GM12892 (cell line): Measurements from ENCODE around the gene PCDH11X. TPM values are rescaled to one million over a fixed set of nuclear protein-coding genes. Genes with fewer than 3 reads are reported as not detected.
"Not testable (repeated sequence)": the region's sequence is repeated elsewhere in the genome, so short reads cannot be mapped to it uniquely, and the experiment has no call there.

ENCODE experiments used
- DNase-seq: peaks from one replicate; pipeline ENCODE4 v3.0.0; 2011; ENCODE audit not compliant: insufficient read length
- FAIRE-seq: peaks from 2 replicates; lab custom pipeline; 2011; peaks lifted over from hg19 to GRCh38; lab: Jason Lieb, UNC
- polyA plus RNA-seq: library from polyadenylated mRNA; unstranded; fragments of >200 nt; gene quantifications from one replicate; pipeline ENCODE4 v1.2.1, GENCODE V29; 2012; ENCODE audit warnings: missing spikeins, inconsistent platforms; ENCODE audit not compliant: missing spikeins

The PCDH11X gene
- not detected for polyA plus RNA-seq

- DNase-seq, FAIRE-seq: not testable (repeated sequence)
These were observed at the start of gene PCDH11X for GRCh38 chrX:91779135-91779534. TSS of gene PCDH11X (plus strand) at chrX:91779375. CDS start at chrX:91835505, 56,130 bp downstream.

GRCh38 chrX:91747446-91747845 is 31.7 kb upstream of the PCDH11X start:
- DNase-seq, FAIRE-seq: not testable (repeated sequence)

- not testable (repeated sequence) for FAIRE-seq, DNase-seq
These were observed 26.2 kb upstream of the PCDH11X start for GRCh38 chrX:91753022-91753421.

- peak; percentile 100 for FAIRE-seq
- DNase-seq: not testable (repeated sequence)
These were observed 8.3 kb upstream of the PCDH11X start for GRCh38 chrX:91770619-91771488.

- not testable (repeated sequence) for DNase-seq, FAIRE-seq
These were observed 5.2 kb upstream of the PCDH11X start for GRCh38 chrX:91773943-91774342.

- not testable (repeated sequence) for DNase-seq, FAIRE-seq
These were observed 833 bp downstream of the PCDH11X start for GRCh38 chrX:91780008-91780407.

- not testable (repeated sequence) for DNase-seq, FAIRE-seq
These were observed 1.5 kb downstream of the PCDH11X start for GRCh38 chrX:91780698-91781097.

GRCh38 chrX:91781553-91782298 is 2.6 kb downstream of the PCDH11X start:
- DNase-seq, FAIRE-seq: not testable (repeated sequence)

- DNase-seq, FAIRE-seq: not testable (repeated sequence)
These were observed 3.6 kb downstream of the PCDH11X start for GRCh38 chrX:91782825-91783224.

GRCh38 chrX:91817537-91817936 is 38.4 kb downstream of the PCDH11X start:
- DNase-seq, FAIRE-seq: not testable (repeated sequence)

GRCh38 chrX:91825321-91825720 is 46.1 kb downstream of the PCDH11X start:
- DNase-seq, FAIRE-seq: not testable (repeated sequence)
